ENCODE data around the gene CNPPD1. TPM values are rescaled to one million over a fixed set of nuclear protein-coding genes. Genes with fewer than 3 reads are reported as not detected.

CNPPD1 gene
- total RNA-seq, 1 donor from 2014 or later, result 58.5 TPM

DNA sequence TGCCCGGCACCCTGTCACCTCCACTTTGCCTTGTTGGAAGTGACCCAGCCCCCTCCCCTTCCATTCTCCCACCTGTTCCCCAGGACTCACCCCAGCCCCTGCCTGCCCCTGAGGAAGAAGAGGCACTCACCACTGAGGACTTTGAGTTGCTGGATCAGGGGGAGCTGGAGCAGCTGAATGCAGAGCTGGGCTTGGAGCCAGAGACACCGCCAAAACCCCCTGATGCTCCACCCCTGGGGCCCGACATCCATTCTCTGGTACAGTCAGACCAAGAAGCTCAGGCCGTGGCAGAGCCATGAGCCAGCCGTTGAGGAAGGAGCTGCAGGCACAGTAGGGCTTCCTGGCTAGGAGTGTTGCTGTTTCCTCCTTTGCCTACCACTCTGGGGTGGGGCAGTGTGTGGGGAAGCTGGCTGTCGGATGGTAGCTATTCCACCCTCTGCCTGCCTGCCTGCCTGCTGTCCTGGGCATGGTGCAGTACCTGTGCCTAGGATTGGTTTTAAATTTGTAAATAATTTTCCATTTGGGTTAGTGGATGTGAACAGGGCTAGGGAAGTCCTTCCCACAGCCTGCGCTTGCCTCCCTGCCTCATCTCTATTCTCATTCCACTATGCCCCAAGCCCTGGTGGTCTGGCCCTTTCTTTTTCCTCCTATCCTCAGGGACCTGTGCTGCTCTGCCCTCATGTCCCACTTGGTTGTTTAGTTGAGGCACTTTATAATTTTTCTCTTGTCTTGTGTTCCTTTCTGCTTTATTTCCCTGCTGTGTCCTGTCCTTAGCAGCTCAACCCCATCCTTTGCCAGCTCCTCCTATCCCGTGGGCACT, 5.8 kb upstream of the CNPPD1 start:
- peaks cover 51% of the 10 kb centered on the region for H3K36me3 Mint-ChIP-seq (ENCODE audit: low read depth)
- H3K27me3 Mint-ChIP-seq (ENCODE audit: low read depth), result no peaks in the 10 kb centered on the region
- intact Hi-C loops (cut with micrococcal nuclease), result no loop called here
- DNase-seq (ENCODE audit: low spot score), result no peak
- no peaks in the 10 kb centered on the region for H3K9me3 Mint-ChIP-seq
- peaks cover 22% of the 10 kb centered on the region for H3K4me1 Mint-ChIP-seq (ENCODE audit: low read depth)
- H3K4me3 Mint-ChIP-seq (ENCODE audit: low read depth), result no peak overlapping the region
- H3K27ac Mint-ChIP-seq, result no peak overlapping the region

- DNase-seq (ENCODE audit: low spot score), result no peak
- no peaks in the 10 kb centered on the region for H3K27me3 Mint-ChIP-seq (ENCODE audit: low read depth)
- intact Hi-C loops (cut with micrococcal nuclease), result no loop called here
- peaks cover 24% of the 10 kb centered on the region for H3K4me1 Mint-ChIP-seq (ENCODE audit: low read depth)
- H3K36me3 Mint-ChIP-seq (ENCODE audit: low read depth), result peaks cover 46% of the 10 kb centered on the region
- no peak overlapping the region for H3K4me3 Mint-ChIP-seq (ENCODE audit: low read depth)
- H3K27ac Mint-ChIP-seq, result no peak overlapping the region
- H3K9me3 Mint-ChIP-seq, result no peaks in the 10 kb centered on the region
Observed at GRCh38 chr2:219181531-219181930, 4.8 kb upstream of the CNPPD1 start.

DNA sequence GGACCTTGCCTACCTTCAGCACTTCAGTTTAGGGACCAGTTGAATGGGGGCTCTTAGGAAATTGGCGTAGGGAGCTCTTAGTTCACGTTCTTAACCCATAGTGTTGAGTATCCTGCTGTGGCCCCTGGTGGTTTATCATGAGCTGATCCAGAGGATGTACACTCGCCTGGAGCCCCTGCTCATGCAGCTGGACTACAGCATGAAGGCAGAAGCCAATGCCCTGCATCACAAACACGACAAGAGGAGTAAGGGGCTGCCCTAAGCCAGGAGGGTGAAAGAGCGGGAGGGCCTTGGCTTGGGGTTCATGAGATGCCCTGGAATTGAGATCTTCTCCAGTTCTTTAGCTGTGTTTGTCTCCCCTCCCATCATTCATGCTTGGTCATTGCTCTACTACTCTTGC, 4.2 kb upstream of the CNPPD1 start:
- no peak overlapping the region for H3K27ac Mint-ChIP-seq
- H3K4me1 Mint-ChIP-seq (ENCODE audit: low read depth), result peaks cover 26% of the 10 kb centered on the region

DNA sequence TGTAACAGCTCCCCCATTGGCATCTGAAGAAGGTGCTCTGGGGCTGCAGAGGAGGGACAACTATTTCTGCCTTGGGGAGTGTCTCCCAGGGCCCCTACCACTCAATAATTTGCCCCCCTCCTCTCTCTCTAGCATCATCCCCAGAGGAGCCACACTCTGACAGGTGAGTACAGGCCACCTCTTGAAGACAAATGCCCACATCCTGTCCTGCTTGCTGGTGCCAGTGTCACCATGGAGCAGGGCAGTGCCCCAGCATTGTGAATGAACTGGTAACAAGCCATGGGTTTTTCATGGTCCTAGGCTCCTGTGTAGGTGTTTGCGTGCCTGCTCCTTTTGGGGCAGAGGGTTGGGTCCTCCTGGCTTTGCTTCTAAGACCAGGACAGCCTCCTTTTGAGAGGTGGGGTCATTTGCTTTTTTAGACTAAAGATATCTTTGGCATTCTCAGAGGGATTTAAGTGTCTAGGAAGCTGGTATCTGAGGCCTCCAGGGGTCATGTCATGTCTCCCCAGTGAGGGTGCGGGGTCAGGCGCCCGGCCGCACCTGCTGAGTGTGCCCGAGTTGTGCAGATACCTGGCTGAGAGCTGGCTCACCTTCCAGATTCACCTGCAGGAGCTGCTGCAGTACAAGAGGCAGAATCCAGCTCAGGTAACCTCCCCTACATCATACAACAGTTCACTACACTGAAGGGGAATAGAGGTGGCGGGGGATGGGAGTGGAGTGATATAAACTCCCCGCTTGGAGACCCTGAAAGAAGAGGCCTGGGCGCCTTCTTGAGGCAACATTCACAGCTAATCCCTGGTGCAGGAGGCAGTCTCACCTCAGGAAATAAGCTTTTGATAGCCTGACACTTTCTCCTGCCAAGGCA, 3.1 kb upstream of the CNPPD1 start:
- peak; percentile 7 for DNase-seq (ENCODE audit: low spot score)
- intact Hi-C loops (cut with micrococcal nuclease), result loop anchor here (5.0 to 10.0 kb wide), 3 partner anchors 365 to 783 kb away; partner anchors contain the start of genes CHPF, CTDSP1, STK11IP and TMEM198
- H3K9me3 Mint-ChIP-seq, result no peaks in the 10 kb centered on the region
- H3K27ac Mint-ChIP-seq, result peak overlapping the region; percentile 33
- peaks cover 31% of the 10 kb centered on the region for H3K4me1 Mint-ChIP-seq (ENCODE audit: low read depth)
- no peaks in the 10 kb centered on the region for H3K27me3 Mint-ChIP-seq (ENCODE audit: low read depth)
- peak overlapping the region; percentile 94 for H3K4me3 Mint-ChIP-seq (ENCODE audit: low read depth)
- peaks cover 45% of the 10 kb centered on the region for H3K36me3 Mint-ChIP-seq (ENCODE audit: low read depth)

More for the DNA sequence above, 4.2 kb upstream of the CNPPD1 start:
- intact Hi-C loops (cut with micrococcal nuclease), result no loop called here
- DNase-seq (ENCODE audit: low spot score), result no peak
- Mint-ChIP-seq H3K4me3 (ENCODE audit: low read depth) (no peak overlapping the region), H3K36me3 (ENCODE audit: low read depth) (peaks cover 47% of the 10 kb centered on the region), H3K9me3 (no peaks in the 10 kb centered on the region), H3K27me3 (ENCODE audit: low read depth) (no peaks in the 10 kb centered on the region)

DNA sequence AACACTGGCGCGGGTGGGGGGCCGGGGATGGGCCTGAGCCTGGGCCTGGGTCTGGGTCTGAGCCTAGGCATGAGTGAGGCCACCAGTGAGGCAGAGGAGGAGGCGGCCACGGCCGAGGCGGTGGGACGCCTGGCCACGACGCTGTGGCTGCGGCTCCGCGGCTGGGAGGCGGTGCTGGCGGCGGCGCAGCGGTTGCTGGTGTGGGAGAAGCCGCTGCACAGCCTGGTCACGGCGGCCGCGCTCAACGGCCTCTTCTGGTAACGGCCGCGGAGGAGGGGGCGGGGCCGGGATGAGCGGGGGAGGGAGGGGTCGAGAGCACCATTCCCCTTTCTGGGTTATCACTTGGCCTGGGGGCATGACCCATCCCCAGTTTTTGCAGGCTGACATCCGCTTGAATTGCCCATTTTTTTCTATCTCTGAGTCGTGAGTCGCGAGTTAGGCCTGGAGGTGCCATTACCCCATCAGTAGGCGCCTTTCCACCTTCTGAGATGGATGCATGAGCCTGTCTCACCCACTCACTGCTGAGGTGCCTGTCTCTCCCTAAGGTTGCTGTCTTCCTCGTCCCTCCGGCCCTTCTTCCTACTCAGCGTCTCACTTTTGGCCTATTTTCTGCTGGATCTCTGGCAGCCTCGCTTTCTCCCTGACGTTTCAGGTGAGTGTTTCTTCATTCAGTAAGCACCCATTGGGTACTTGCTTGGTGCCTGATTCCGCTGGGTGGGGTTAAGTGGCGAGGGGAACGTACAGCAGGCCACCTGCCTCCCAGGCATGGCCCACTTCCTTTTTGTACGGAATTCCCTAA, 1.9 kb upstream of the CNPPD1 start:
- Mint-ChIP-seq H3K9me3 (no peaks in the 10 kb centered on the region), H3K36me3 (ENCODE audit: low read depth) (peaks cover 48% of the 10 kb centered on the region), H3K4me1 (ENCODE audit: low read depth) (peaks cover 38% of the 10 kb centered on the region), H3K27ac (peak overlapping the region; percentile 71), H3K4me3 (ENCODE audit: low read depth) (peak overlapping the region; percentile 94), H3K27me3 (ENCODE audit: low read depth) (no peaks in the 10 kb centered on the region)
- intact Hi-C loops (cut with micrococcal nuclease), result loop anchor here (1.0 to 10.0 kb wide), 4 partner anchors 51 to 781 kb away; partner anchors contain the start of genes ANKZF1, ATG9A, CHPF and CTDSP1
- DNase-seq (ENCODE audit: low spot score), result peak; percentile 25

DNA sequence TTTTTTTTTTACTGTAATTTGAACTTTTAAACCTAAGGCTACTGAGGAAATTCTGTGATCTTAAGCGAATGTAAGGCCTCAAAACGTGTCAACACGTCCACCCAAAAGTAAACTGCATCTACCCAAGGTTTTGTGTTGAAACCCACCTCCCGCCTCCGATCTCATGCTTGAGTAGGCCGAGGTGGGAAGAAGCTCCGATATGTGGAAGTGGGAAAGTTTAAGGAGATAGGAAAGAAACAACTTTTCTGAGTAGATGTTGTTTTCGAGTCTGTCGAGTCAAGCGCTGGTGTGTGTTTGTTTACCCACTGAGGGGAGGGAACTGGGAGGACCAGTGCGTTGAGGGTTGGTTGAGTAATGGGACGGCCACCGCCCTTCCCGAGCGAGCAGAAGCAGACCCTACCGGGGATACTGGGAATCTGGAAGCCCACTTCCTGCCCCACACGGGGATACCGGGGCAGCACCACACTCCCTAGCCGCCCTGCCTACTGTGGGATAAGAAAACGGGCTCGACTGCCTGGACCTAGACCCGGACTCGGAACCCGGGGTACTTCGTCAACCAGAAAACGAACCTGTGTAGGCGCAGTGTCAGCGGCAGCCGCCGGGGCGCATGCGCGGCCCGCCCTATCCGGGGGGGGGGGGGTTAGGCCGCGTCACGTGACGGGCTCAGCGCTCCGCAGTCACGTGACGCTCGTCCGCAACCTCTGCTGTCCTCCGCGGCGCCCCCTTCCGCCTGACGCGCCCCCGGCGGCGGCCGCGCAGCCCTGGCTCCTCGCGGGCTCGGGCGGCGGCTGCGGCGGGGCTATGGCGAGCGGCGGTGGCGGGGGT, 1.0 kb upstream of the CNPPD1 start, which contains the start of gene RETREG2:
Gene RETREG2 (plus strand): TSS at position 724 of the 825 bp plus-strand sequence. CDS start 78 bp downstream, at position 802.
- DNase-seq (ENCODE audit: low spot score), result peak; percentile 79
- H3K4me3 Mint-ChIP-seq (ENCODE audit: low read depth), result peak within 1 kb of the TSS; percentile 94
- peaks cover 47% of the 10 kb centered on the region for H3K36me3 Mint-ChIP-seq (ENCODE audit: low read depth)
- intact Hi-C loops (cut with micrococcal nuclease), result loop anchor here (1.0 to 10.0 kb wide), 11 partner anchors 17 to 780 kb away; partner anchors contain the start of genes ABCB6, ANKZF1, ATG9A and CHPF
- H3K27me3 Mint-ChIP-seq (ENCODE audit: low read depth), result no peaks in the 10 kb centered on the region
- peak within 1 kb of the TSS; percentile 98 for H3K27ac Mint-ChIP-seq
- H3K9me3 Mint-ChIP-seq, result no peaks in the 10 kb centered on the region
- peaks cover 38% of the 10 kb centered on the region for H3K4me1 Mint-ChIP-seq (ENCODE audit: low read depth)

DNA sequence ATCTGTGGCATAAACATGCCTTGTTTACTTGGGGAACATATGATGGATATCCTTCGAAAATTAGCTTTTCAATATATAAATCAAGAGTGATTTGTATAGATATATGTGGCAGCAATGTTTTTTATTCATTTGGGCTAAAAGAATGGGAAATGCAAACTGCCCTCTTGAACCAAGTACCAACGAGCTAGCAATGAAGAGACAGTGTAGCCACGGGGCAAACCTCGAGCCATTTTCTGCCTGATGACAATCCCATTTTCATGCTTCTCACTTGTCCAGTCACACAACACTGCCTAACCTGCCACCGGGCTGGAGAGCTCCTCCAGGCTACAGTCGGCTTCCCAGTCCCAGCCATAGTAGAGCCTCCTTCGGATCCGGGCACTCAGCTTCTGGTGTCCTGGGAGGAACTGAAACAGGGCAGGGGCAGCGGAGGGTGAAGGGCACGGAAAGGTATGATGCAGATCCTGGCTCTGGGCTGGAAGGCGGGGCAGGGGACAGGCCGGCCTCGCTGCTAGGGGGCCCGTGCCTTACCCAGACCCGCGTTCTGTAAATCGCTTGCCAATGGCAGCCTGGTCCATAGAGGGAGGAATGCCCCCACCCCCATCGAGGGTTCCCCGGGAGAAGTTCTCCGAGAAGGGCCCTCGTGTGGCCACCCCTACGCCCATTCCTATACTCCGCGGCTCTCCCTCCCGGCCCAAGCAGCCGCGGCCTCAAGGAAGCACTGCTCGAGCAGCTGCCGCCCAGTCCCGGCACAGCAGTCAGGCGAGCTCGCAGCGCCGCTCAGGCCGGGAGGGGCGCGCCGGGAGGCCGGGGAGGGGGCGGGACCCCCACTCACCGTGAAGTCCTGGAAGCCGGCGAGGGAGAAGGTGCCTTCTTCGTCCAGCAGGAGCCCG, 552 bp downstream of the CNPPD1 start:
- no peaks in the 10 kb centered on the region for H3K9me3 Mint-ChIP-seq
- peaks cover 48% of the 10 kb centered on the region for H3K36me3 Mint-ChIP-seq (ENCODE audit: low read depth)
- intact Hi-C loops (cut with micrococcal nuclease), result loop anchor here (1.0 to 10.0 kb wide), 8 partner anchors 43 to 779 kb away; partner anchors contain the start of genes ABCB6, CHPF, CTDSP1 and DNPEP
- no peak for DNase-seq (ENCODE audit: low spot score)
- no peaks in the 10 kb centered on the region for H3K27me3 Mint-ChIP-seq (ENCODE audit: low read depth)
- H3K27ac Mint-ChIP-seq, result peak overlapping the region; percentile 75
- H3K4me1 Mint-ChIP-seq (ENCODE audit: low read depth), result peaks cover 37% of the 10 kb centered on the region
- peak overlapping the region; percentile 86 for H3K4me3 Mint-ChIP-seq (ENCODE audit: low read depth)

GRCh38 chr2:219175486-219175885, 1.2 kb downstream of the CNPPD1 start:
- H3K4me3 Mint-ChIP-seq (ENCODE audit: low read depth), result peak overlapping the region; percentile 86
- no peak for DNase-seq (ENCODE audit: low spot score)
- no peaks in the 10 kb centered on the region for H3K9me3 Mint-ChIP-seq
- H3K27me3 Mint-ChIP-seq (ENCODE audit: low read depth), result no peaks in the 10 kb centered on the region
- peaks cover 42% of the 10 kb centered on the region for H3K36me3 Mint-ChIP-seq (ENCODE audit: low read depth)
- no peak overlapping the region for H3K27ac Mint-ChIP-seq
- intact Hi-C loops (cut with micrococcal nuclease), result loop anchor here (5.0 to 10.0 kb wide), 3 partner anchors 369 to 778 kb away; partner anchors contain the start of genes CHPF, CTDSP1, STK11IP and TMEM198
- H3K4me1 Mint-ChIP-seq (ENCODE audit: low read depth), result peaks cover 39% of the 10 kb centered on the region

DNA sequence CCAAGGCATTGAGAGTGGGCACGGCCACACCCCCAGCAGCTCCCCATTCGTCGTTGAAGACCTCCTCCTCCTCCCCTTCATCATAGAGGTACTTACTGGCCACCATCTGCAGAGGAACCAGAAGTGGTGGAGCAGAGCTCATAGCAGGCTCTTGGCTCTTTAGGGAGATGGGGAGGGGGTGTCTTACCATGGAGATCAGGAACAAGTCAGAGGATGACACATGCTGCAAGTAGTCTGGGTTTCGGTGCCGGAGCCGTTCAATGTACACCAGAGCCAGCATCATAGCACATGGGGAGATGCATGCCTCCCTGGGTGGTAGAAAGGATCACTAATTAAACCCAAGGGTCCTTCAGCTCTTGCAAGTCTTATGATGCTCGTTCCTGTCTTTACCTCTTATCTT, 1.9 kb downstream of the CNPPD1 start:
- Mint-ChIP-seq H3K4me1 (ENCODE audit: low read depth) (peaks cover 43% of the 10 kb centered on the region), H3K36me3 (ENCODE audit: low read depth) (peaks cover 42% of the 10 kb centered on the region), H3K27me3 (ENCODE audit: low read depth) (no peaks in the 10 kb centered on the region), H3K27ac (no peak overlapping the region), H3K4me3 (ENCODE audit: low read depth) (peak overlapping the region; percentile 61), H3K9me3 (no peaks in the 10 kb centered on the region)
- intact Hi-C loops (cut with micrococcal nuclease), result loop anchor here (5.0 to 10.0 kb wide), 3 partner anchors 370 to 778 kb away; partner anchors contain the start of genes CHPF, CTDSP1, STK11IP and TMEM198
- DNase-seq (ENCODE audit: low spot score), result no peak

DNA sequence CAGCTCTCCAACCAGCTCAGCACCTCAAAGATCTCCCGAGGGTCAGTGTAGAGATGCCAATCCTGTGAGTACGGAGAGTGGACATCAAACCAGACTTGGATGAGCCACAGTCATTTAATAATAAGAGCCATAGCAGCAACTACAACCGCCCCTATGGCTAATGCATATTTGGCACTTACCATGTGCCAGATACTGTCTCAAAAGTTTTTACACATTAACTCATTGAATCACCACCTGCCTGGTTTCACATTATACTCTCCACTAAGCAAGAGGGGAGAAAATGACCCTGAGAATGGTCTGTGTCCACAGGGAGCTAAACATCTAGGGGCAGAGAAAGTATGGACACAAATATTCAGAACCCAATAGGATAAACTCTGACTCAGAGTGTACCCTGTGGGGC, 2.6 kb downstream of the CNPPD1 start:
- Mint-ChIP-seq H3K9me3 (no peaks in the 10 kb centered on the region), H3K4me3 (ENCODE audit: low read depth) (peak overlapping the region; percentile 55), H3K27ac (no peak overlapping the region), H3K36me3 (ENCODE audit: low read depth) (peaks cover 38% of the 10 kb centered on the region), H3K27me3 (ENCODE audit: low read depth) (no peaks in the 10 kb centered on the region), H3K4me1 (ENCODE audit: low read depth) (peaks cover 40% of the 10 kb centered on the region)
- intact Hi-C loops (cut with micrococcal nuclease), result loop anchor here (10.0 kb wide), 1 partner anchor 371 kb away; the partner anchor contains the start of genes CHPF and TMEM198
- DNase-seq (ENCODE audit: low spot score), result no peak
